Ovary (tissue), 9 donors: ENCODE data around the gene PANK4. TPM values are rescaled to one million over a fixed set of nuclear protein-coding genes. Genes with fewer than 3 reads are reported as not detected.

ENCODE experiments used
- DNase-seq, 5 donors: peaks; one replicate each; pipeline ENCODE4 v3.0.0-alpha.2; 2019 to 2020
- H3K27ac ChIP-seq, 2 donors: fragments of 200-600 bp; one replicate each; pipeline versions ENCODE4 v1.5.1 to v1.8.0; 2019 to 2022
- H3K27me3 ChIP-seq: fragments of 200-600 bp; one replicate; pipeline ENCODE4 v1.8.0; 2022
- H3K36me3 ChIP-seq: fragments of 200-600 bp; sonication (generic); one replicate; pipeline ENCODE4 v1.5.1; 2019
- H3K4me1 ChIP-seq: one replicate; pipeline ENCODE4 v1.8.1; 2013; ENCODE audit warnings: mild to moderate bottlenecking, moderate library complexity; ENCODE audit not compliant: insufficient read depth
- H3K4me3 ChIP-seq: fragments of 200-600 bp; sonication (generic); one replicate; pipeline ENCODE4 v1.5.1; 2017
- H3K9me3 ChIP-seq, 2 donors: fragments of 200-600 bp in 1 of 2; sonication (generic) in 1 of 2; one replicate each; pipeline versions ENCODE4 v1.5.1 to v1.8.1; 2013 to 2019; ENCODE audit warnings: mild to moderate bottlenecking in 1 of 2, moderate library complexity in 1 of 2
- CTCF ChIP-seq, 3 donors: fragments of 450-650 bp in 2 of 3; fragments of 200-600 bp in 1 of 3; IDR thresholded peaks; one replicate each; pipeline versions ENCODE4 v1.5.1 to v1.8.0; 2016 to 2022; ENCODE audit warnings: antibody characterized with exemption in 3 of 3, mild to moderate bottlenecking in 1 of 3
- EP300 ChIP-seq: sonication (generic); formaldehyde crosslinking; IDR thresholded peaks from one replicate; pipeline ENCODE4 v1.6.1; 2017; ENCODE audit warnings: antibody characterized with exemption
- POLR2A ChIP-seq: fragments of 450-650 bp; IDR thresholded peaks from one replicate; pipeline ENCODE4 v1.6.1; 2017; ENCODE audit warnings: antibody characterized with exemption, mild to moderate bottlenecking, moderate library complexity
- WGBS, 3 donors: extraction: QIAGEN DNeasy Blood & Tissue Kit in 1 of 3; methylation state at CpG; one replicate each; pipeline versions ENCODE4 v1.1.5 to v1.1.7; 2013 to 2017; 5-methylcytosine and 5-hydroxymethylcytosine counted together
- intact Hi-C, 4 donors: fragments of 100-400 bp; cut with DNase I; formaldehyde crosslinking; loops; one replicate each; pipeline versions ENCODE4 v1.11.0 to v1.15.1; 2022 to 2023
- polyA plus RNA-seq, 2 donors: library from polyadenylated mRNA; stranded (reverse); fragments of 200-250 nt in 1 of 2; fragments of 350-450 nt in 1 of 2; fragmentation: Illumina TruSeq in 1 of 2; extraction: RNeasy Lipid Tissue Mini Kit (QIAGEN cat#74804) in 1 of 2; gene quantifications; one replicate each; pipeline ENCODE4 v1.2.3, GENCODE V29; 2013 to 2014
- total RNA-seq, 7 donors: library from RNA; depleted of rRNA in 2 of 7; stranded (reverse); fragments of >200 nt in 2 of 7; fragmentation: NEBNext Ultra II Directional in 3 of 7; extraction: Animal tissue kit (Norgen Biotek cat#: 25700) in 3 of 7; gene quantifications; one replicate each; pipeline versions ENCODE4 v1.1.0 to v1.2.4, GENCODE V29; 2016 to 2023
- donor health status: DM: no; HTN: no; CAD: no; lungs with moderate emphysema.
- donor health status: DM: no; HTN: no; CAD: no.
- donor health status: Bipolar disorder and iron deficiency.
- donor health status: DM: yes; HTN: yes; CAD: no.
- donor health status: DM: no; HTN: no; CAD: no.
- donor health status: DM: yes; HTN: yes; CAD: no.

The PANK4 gene
- total and polyA plus RNA-seq, 9 donors, result 14.7 to 33.3 (median 26.1) TPM

GRCh38 chr1:2474104-2474844 is 52.1 kb downstream of the PANK4 start:
- H3K9me3 ChIP-seq, result no peaks in the 10 kb centered on the region
- no peaks in the 10 kb centered on the region for H3K36me3 ChIP-seq
- no peak overlapping the region for H3K4me3 ChIP-seq
- DNase-seq, result no peak
- intact Hi-C loops, result no loop called here
- WGBS, 3 donors, result 36 to 49% (median 37%) methylated on average over 9 to 17 of the region's 17 CpGs
- no peaks in the 10 kb centered on the region for H3K27me3 ChIP-seq
- H3K4me1 ChIP-seq, result no peaks in the 10 kb centered on the region
- no peak for TF ChIP-seq CTCF (IDR thresholded peaks at IDR 0.05)
- TF ChIP-seq POLR2A, result no peak
- no peak for TF ChIP-seq EP300
- no peak overlapping the region for H3K27ac ChIP-seq

GRCh38 chr1:2473198-2473597 is 53.2 kb downstream of the PANK4 start:
- WGBS, 3 donors, result 67 to 77% (median 67%) methylated on average over 11 to 13 of the region's 13 CpGs
- Histone ChIP-seq H3K4me3 (no peak overlapping the region), H3K9me3 (no peaks in the 10 kb centered on the region), H3K36me3 (no peaks in the 10 kb centered on the region), H3K27ac (no peak overlapping the region), H3K4me1 (no peaks in the 10 kb centered on the region), H3K27me3 (no peaks in the 10 kb centered on the region)
- DNase-seq, result no peak
- intact Hi-C loops, result no loop called here
- TF ChIP-seq POLR2A, result no peak
- TF ChIP-seq EP300, result no peak
- no peak for TF ChIP-seq CTCF (IDR thresholded peaks at IDR 0.05)

GRCh38 chr1:2472561-2473177 is 53.7 kb downstream of the PANK4 start:
- WGBS, 3 donors, result 59 to 65% (median 64%) methylated on average over 25 of the region's 25 CpGs
- no peak for DNase-seq
- no peak for TF ChIP-seq EP300
- no peak for TF ChIP-seq CTCF (IDR thresholded peaks at IDR 0.05)
- no peak for TF ChIP-seq POLR2A
- Histone ChIP-seq H3K4me3 (no peak overlapping the region), H3K36me3 (no peaks in the 10 kb centered on the region), H3K9me3 (no peaks in the 10 kb centered on the region), H3K4me1 (no peaks in the 10 kb centered on the region), H3K27ac (no peak overlapping the region), H3K27me3 (no peaks in the 10 kb centered on the region)
- intact Hi-C loops, result no loop called here

GRCh38 chr1:2472109-2472508 is 54.3 kb downstream of the PANK4 start:
- 20 to 32% (median 23%) methylated on average over 17 of the region's 17 CpGs for WGBS, 3 donors
- Histone ChIP-seq H3K27ac (no peak overlapping the region), H3K4me3 (no peak overlapping the region), H3K9me3 (no peaks in the 10 kb centered on the region), H3K36me3 (no peaks in the 10 kb centered on the region), H3K27me3 (no peaks in the 10 kb centered on the region), H3K4me1 (no peaks in the 10 kb centered on the region)
- intact Hi-C loops, result no loop called here
- no peak for TF ChIP-seq CTCF (IDR thresholded peaks at IDR 0.05)
- no peak for TF ChIP-seq EP300
- TF ChIP-seq POLR2A, result no peak
- DNase-seq, result no peak
